GM18951 (cell line): ENCODE measurements around the gene AGAP1.

Experiments
- POLR2A ChIP-seq: IDR thresholded peaks from 4 replicates; pipeline ENCODE4 v1.6.1; 2011; ENCODE audit warnings: mild to moderate bottlenecking; ENCODE audit not compliant: insufficient read length, insufficient read depth; ENCODE audit errors: extremely low read depth
- in situ Hi-C: fragments of 300-500 bp; cut with MboI; formaldehyde crosslinking; loops from one replicate; pipeline ENCODE4 v1.12.0; 2022; ENCODE audit warnings: low sequenced_read_pairs, mixed read lengths, inconsistent platforms; ENCODE audit not compliant: unreplicated experiment

AGAP1 gene

DNA sequence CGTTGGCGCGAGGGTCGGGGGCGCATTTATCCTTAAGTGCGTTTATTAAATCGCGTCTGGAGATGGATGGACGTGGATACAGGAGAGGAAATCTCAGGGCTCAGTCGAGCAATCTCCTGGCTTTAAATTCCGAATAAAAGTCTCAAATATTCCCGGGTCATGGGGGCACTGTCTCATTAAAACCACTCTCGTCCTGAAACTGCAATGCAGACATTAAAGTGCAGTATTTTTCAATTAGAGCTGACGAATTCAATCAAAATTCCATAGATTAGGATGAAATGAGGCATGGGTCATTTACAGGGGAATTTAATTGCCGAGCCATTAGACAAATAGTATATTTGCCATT, 685.0 kb downstream of the AGAP1 start:
- in situ Hi-C loops: no loop called here
- no peak for TF ChIP-seq POLR2A

DNA sequence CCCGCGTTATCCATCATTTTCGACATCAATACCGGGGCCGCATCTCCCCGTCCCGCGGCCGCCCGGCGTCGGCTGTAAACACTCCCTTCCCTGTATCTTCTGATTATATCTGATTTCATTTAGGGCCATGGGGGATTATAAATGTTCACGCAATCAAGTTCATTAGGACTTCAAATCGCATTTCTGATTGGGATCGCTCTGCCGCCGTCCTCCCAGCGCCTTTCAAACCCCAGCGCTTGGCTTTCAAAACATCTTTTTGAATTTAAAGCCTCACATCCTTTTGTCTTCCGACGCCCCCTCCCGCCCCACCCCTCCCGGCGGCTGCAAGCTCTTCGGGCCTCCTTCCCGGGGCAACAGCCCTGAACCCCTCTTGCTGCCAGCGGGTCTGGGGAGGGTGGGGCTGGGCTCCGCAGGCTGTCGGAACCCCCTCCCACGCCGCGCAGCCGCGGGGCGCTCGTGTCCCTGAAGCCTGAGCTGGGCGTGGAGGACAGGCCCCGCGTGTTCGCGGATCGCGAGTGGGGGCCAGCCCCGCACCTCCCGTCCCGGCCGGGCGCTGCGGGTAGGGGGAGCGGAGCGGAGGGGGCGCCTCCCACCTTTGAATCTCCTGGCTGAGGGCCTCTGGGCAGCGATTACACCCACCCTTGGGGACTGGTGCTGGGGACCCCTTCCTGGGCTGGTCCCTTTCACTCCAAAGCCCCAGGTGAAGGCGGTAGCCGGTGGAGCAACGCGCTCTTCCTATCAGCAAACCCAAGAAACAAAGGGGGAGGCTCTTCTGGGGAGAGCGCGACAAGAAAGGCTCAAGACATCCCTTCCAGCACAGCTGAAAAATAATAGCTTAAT, 685.6 kb downstream of the AGAP1 start:
- in situ Hi-C loops: no loop called here
- TF ChIP-seq POLR2A: no peak

DNA sequence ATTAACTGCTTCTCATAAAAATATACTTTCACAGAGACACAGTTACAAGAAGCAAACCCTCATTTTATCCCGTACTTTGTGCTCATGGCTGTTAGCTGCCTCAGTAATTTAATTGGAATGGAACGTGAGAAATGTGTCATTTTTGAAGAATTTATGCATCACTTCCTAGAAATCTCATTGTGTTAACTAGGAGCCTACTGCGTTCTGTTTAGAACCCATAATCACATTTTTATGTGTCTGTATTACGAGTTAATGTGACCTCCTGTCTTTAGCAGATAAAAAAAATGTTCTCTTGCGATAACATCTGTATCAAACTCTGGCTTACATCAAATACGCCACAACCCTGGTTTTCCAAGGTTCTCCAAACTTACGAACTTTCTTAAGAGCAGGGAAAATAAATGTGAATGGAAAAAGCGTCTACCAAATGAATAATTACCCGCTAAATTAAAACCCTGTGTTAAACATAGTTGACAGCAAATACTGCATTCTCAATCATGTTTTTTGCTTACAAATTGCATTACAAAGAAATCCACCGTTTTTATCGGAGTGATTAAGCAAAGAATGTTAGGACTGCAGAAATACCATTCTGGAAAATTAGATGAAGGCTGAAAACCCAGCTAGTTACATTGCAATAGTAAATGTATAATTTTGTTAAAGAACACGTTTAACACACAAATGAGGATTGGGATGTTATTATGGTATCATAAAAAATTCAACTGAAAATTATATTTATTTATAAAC, 686.4 kb downstream of the AGAP1 start:
- no peak for TF ChIP-seq POLR2A
- in situ Hi-C loops: no loop called here

- TF ChIP-seq POLR2A: no peak
- in situ Hi-C loops: no loop called here
These were observed 687.1 kb downstream of the AGAP1 start for GRCh38 chr2:236180831-236181453.
